GM12878 (cell line): Measurements from ENCODE around the gene PLA2G2C. TPM values are rescaled to one million over a fixed set of nuclear protein-coding genes. Genes with fewer than 3 reads are reported as not detected.

Experiments used
- ATAC-seq: fragments of 200-7000 bp; cut with Tn5 transposase; 3 replicates; pipeline ENCODE4 v1.9.1; 2020; ENCODE audit warnings: mild to moderate bottlenecking, moderate library complexity
- BruUV-seq: library from RNA; stranded (reverse); fragments of 400-500 nt; replicated peaks from 2 replicates; lab custom pipeline; 2021; lab: Mats Ljungman, UMichigan
- CTCF ChIA-PET: fragments of 300-600 bp; sonication (Branson Sonifier 250); formaldehyde crosslinking; extraction: SDS; loops from one replicate; lab custom pipeline; 2021; ENCODE audit warnings: inconsistent platforms; lab: Yijun Ruan, JAX
- POLR2A ChIA-PET: fragments of 350-600 bp; formaldehyde crosslinking; extraction: SDS; loops from one replicate; lab custom pipeline; 2021; ENCODE audit warnings: inconsistent platforms; lab: Charles Lee
- RAD21 ChIA-PET: fragments of 300-600 bp; sonication (Branson Sonifier 250); formaldehyde crosslinking; loops from one replicate; lab custom pipeline; 2023; ENCODE audit warnings: antibody characterized with exemption; ENCODE audit not compliant: unreplicated experiment; lab: Charles Lee
- SMC1A ChIA-PET: fragments of 300-600 bp; sonication (Branson Sonifier 250); formaldehyde crosslinking; loops from one replicate; lab custom pipeline; 2023; ENCODE audit not compliant: unreplicated experiment, uncharacterized antibody; lab: Charles Lee
- DNase-seq: peaks from one replicate; pipeline ENCODE4 v3.0.0-alpha.2; 2011; ENCODE audit warnings: low read depth, low spot score
- FAIRE-seq: peaks from 3 replicates; lab custom pipeline; 2011; peaks lifted over from hg19 to GRCh38; lab: Jason Lieb, UNC
- H2AFZ ChIP-seq: 2 replicates; pipeline ENCODE4 v1.6.0; 2011; ENCODE audit warnings: low read depth, low read length, control low read depth; ENCODE audit not compliant: control insufficient read depth
- H3K27ac ChIP-seq: 2 replicates; pipeline ENCODE4 v1.5.1; 2011; ENCODE audit warnings: control low read depth; ENCODE audit not compliant: control insufficient read depth, insufficient read depth
- H3K27me3 ChIP-seq, 2 experiments: replicated peaks in 1 of 2; 2 replicates each; pipeline versions ENCODE4 v1.6.0 to v1.6.1; 2011; ENCODE audit warnings: low read length in 1 of 2; ENCODE audit not compliant: control insufficient read depth in 2 of 2, insufficient read depth in 2 of 2
- H3K36me3 ChIP-seq, 2 experiments: 2 replicates each; pipeline ENCODE4 v1.5.1; 2011; ENCODE audit warnings: low read length in 1 of 2; ENCODE audit not compliant: control insufficient read depth in 2 of 2, insufficient read depth in 2 of 2
- H3K4me1 ChIP-seq: 2 replicates; pipeline ENCODE4 v1.6.1; 2011; ENCODE audit warnings: mild to moderate bottlenecking, low read length, moderate library complexity, mixed read lengths; ENCODE audit not compliant: control insufficient read depth, insufficient read depth
- H3K4me2 ChIP-seq: 2 replicates; pipeline ENCODE4 v1.6.0; 2011; ENCODE audit warnings: control low read depth; ENCODE audit not compliant: control insufficient read depth, insufficient read depth
- H3K4me3 ChIP-seq: fragments of 200-600 bp; sonication (generic); 2 replicates; pipeline ENCODE4 v1.5.1; 2016
- H3K79me2 ChIP-seq: 2 replicates; pipeline ENCODE4 v1.6.0; 2011; ENCODE audit warnings: low read length; ENCODE audit not compliant: control insufficient read depth, insufficient read depth
- H3K9ac ChIP-seq: 2 replicates; pipeline ENCODE4 v1.8.0; 2011; ENCODE audit warnings: low read length, control low read depth, mixed read lengths; ENCODE audit not compliant: control insufficient read depth, insufficient read depth
- H3K9me3 ChIP-seq: replicated peaks from 3 replicates; pipeline ENCODE4 v1.5.1; 2011; ENCODE audit warnings: mild to moderate bottlenecking, low read length; ENCODE audit not compliant: control insufficient read depth, insufficient read depth
- H4K20me1 ChIP-seq: 2 replicates; pipeline ENCODE4 v1.6.0; 2011; ENCODE audit not compliant: control insufficient read depth, insufficient read depth
- ATF7 ChIP-seq: fragments of 450-650 bp; IDR thresholded peaks from 2 replicates; pipeline ENCODE4 v1.6.1; 2016; ENCODE audit warnings: low read depth, mild to moderate bottlenecking
- BCL11A ChIP-seq: IDR thresholded peaks from 2 replicates; pipeline ENCODE4 v1.6.1; 2011; ENCODE audit warnings: low read depth, low read length
- CTCF ChIP-seq, 3 experiments: IDR thresholded peaks in 2 of 3; conservative IDR thresholded peaks in 1 of 3; 2 replicates each; pipeline ENCODE4 v1.5.1; 2011; ENCODE audit warnings: low read depth in 3 of 3, low read length in 3 of 3, mild to moderate bottlenecking in 3 of 3, control low read depth in 2 of 3, moderate library complexity in 2 of 3, inconsistent platforms in 1 of 3, mixed read lengths in 1 of 3; ENCODE audit not compliant: control insufficient read depth in 2 of 3, insufficient read depth in 1 of 3; ENCODE audit errors: extremely low read depth in 1 of 3
- DPF2 ChIP-seq: fragments of 450-650 bp; IDR thresholded peaks from 2 replicates; pipeline ENCODE4 v1.6.1; 2017; ENCODE audit warnings: mild to moderate bottlenecking
- ESRRA ChIP-seq: IDR thresholded peaks from 2 replicates; pipeline ENCODE4 v1.6.1; 2012; ENCODE audit warnings: mild to moderate bottlenecking, low read length, improper control_type of control experiment
- FOXM1 ChIP-seq: IDR thresholded peaks from 2 replicates; pipeline ENCODE4 v1.6.1; 2012; ENCODE audit warnings: low read depth, mild to moderate bottlenecking, inconsistent platforms, low read length, moderate library complexity
- JUND ChIP-seq: IDR thresholded peaks from 2 replicates; pipeline ENCODE4 v1.6.1; 2012; ENCODE audit warnings: low read depth, mild to moderate bottlenecking, low read length, improper control_type of control experiment, moderate library complexity
- KAT2A ChIP-seq: conservative IDR thresholded peaks from 2 replicates; pipeline ENCODE4 v1.6.1; 2011; ENCODE audit warnings: low read depth, low read length; ENCODE audit not compliant: control insufficient read depth
- KLF5 ChIP-seq: fragments of 450-650 bp; IDR thresholded peaks from 2 replicates; pipeline ENCODE4 v1.6.1; 2014; ENCODE audit warnings: mild to moderate bottlenecking; ENCODE audit not compliant: partially characterized antibody
- MAX ChIP-seq: IDR thresholded peaks from 2 replicates; pipeline ENCODE4 v1.6.1; 2012; ENCODE audit warnings: low read depth, low read length, improper control_type of control experiment
- MTA2 ChIP-seq: fragments of 450-650 bp; IDR thresholded peaks from 2 replicates; pipeline ENCODE4 v1.6.1; 2016; ENCODE audit warnings: low read depth, mild to moderate bottlenecking, moderate library complexity
- MTA3 ChIP-seq: IDR thresholded peaks from 2 replicates; pipeline ENCODE4 v1.6.1; 2012; ENCODE audit warnings: low read length, inconsistent platforms, borderline replicate concordance
- POU2F2 ChIP-seq: IDR thresholded peaks from 3 replicates; pipeline ENCODE4 v1.6.1; 2011; ENCODE audit warnings: low read depth, mild to moderate bottlenecking, low read length, borderline replicate concordance
- SUPT20H ChIP-seq: IDR thresholded peaks from 2 replicates; pipeline ENCODE4 v1.6.1; 2011; ENCODE audit warnings: low read depth, mild to moderate bottlenecking, low read length, moderate library complexity, borderline replicate concordance; ENCODE audit not compliant: control insufficient read depth
- ZNF687 ChIP-seq: fragments of 450-650 bp; IDR thresholded peaks from 2 replicates; pipeline ENCODE4 v1.6.1; 2017; ENCODE audit warnings: mild to moderate bottlenecking, moderate library complexity
- WGBS: methylation state at CpG from one replicate; pipeline ENCODE4 v1.1.6; 2016; ENCODE audit warnings: low lambda C conversion rate; ENCODE audit not compliant: insufficient replicate concordance, insufficient coverage; ENCODE audit errors: missing lambda C conversion rate; 5-methylcytosine and 5-hydroxymethylcytosine counted together
- in situ Hi-C: fragments of 300-500 bp; cut with MboI; formaldehyde crosslinking; loops from 9 replicates; pipeline ENCODE4 v1.14.3; 2018; ENCODE audit warnings: mixed read lengths
- intact Hi-C: fragments of 100-400 bp; cut with micrococcal nuclease; formaldehyde crosslinking; loops from one replicate; pipeline ENCODE4 v1.14.2; 2022; ENCODE audit not compliant: unreplicated experiment
- polyA plus RNA-seq, 11 experiments: library from polyadenylated mRNA; depleted of rRNA in 4 of 11; unstranded in 6 of 11; stranded (reverse) in 5 of 11; fragments of >200 nt; fragmentation: Nextera tagmentation in 4 of 11; fragmentation: Illumina TruSeq in 1 of 11; extraction: Ambion mirVana in 4 of 11; extraction: Trizol in 1 of 11; gene quantifications; 1 replicate in 1 of 11; 2 replicates in 10 of 11; pipeline versions ENCODE4 v1.2.1 to v1.2.3, GENCODE V29; 2011 to 2016; ENCODE audit warnings: inconsistent platforms in 2 of 11, missing spikeins in 2 of 11, low read depth in 1 of 11
- total RNA-seq, 4 experiments: library from RNA; depleted of rRNA in 3 of 4; stranded (reverse); fragments of >200 nt in 3 of 4; fragmentation: Illumina TruSeq in 1 of 4; extraction: Trizol in 1 of 4; gene quantifications; 2 replicates each; pipeline versions ENCODE4 v1.2.1 to v1.2.3, GENCODE V29; 2013 to 2021
- TF ChIP-seq, protein P1 (sequence below): fragments of 450-650 bp; IDR thresholded peaks from 2 replicates; pipeline ENCODE4 v1.6.1; 2017; ENCODE audit warnings: mild to moderate bottlenecking

Gene PLA2G2C
- total and polyA plus RNA-seq, 10 of the 15 experiments (the other 5 are each of a cell fraction or from before 2014, with no cell fraction given), result 0.05 TPM; not detected in 9

DNA sequence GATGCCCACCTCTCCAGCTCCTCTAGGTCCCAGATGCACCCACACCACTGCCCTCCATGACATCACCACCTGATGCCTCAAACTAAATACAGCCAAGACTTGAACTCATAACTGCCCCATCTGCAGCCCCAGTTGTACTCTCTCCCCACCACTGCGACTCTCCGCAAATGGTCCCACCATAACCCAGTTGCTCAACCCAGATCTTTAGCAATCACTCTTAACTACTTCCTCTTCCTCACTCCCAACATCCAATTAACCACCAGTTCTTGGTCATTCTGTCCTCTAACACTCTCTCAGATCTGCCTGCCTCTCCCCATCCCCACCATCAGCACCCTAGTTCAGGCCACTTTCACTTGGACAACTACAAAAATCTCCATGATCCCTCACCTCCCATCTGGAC is 36.8 kb upstream of the PLA2G2C start:
- Histone ChIP-seq H3K4me1 (no peaks in the 10 kb centered on the region), H3K27ac (no peak overlapping the region), H4K20me1 (no peaks in the 10 kb centered on the region), H3K36me3 (no peaks in the 10 kb centered on the region), H3K9me3 (no peaks in the 10 kb centered on the region), H3K4me2 (no peak overlapping the region), H3K4me3 (no peak overlapping the region), H3K9ac (no peak overlapping the region), H3K27me3 (peaks cover 1 to 3% of the 10 kb centered on the region in 2 experiments; a peak in 3 of 4 replicates), H2AFZ (no peak overlapping the region), H3K79me2 (no peaks in the 10 kb centered on the region)
- in situ Hi-C loops (no loop called here), intact Hi-C loops (no loop called here)
- BruUV-seq, result no TSS peak
- ATAC-seq (no peak), FAIRE-seq (no peak), DNase-seq (no peak)
- ChIA-PET CTCF (no interaction called here), POLR2A (no interaction called here), RAD21 (no interaction called here), SMC1A (no interaction called here)
- WGBS, result 92% methylated on average over 2 of the region's 2 CpGs
- no peak for TF ChIP-seq SUPT20H
- TF ChIP-seq MAX, result no peak
- no peak for TF ChIP-seq KAT2A
- TF ChIP-seq ZNF687, result no peak
- no peak for TF ChIP-seq BCL11A
- TF ChIP-seq CTCF (IDR thresholded peaks at IDR 0.05 in 2 of 3, conservative IDR thresholded peaks at IDR 0.05 in 1 of 3; ENCODE audit: control insufficient read depth in 2 of 3, extremely low read depth in 1 of 3, insufficient read depth in 1 of 3, low read depth in 3 of 3, low read length in 3 of 3), result no peak
- no peak for TF ChIP-seq FOXM1
- no peak for TF ChIP-seq DPF2
- no peak for TF ChIP-seq POU2F2
- TF ChIP-seq, protein P1, sequence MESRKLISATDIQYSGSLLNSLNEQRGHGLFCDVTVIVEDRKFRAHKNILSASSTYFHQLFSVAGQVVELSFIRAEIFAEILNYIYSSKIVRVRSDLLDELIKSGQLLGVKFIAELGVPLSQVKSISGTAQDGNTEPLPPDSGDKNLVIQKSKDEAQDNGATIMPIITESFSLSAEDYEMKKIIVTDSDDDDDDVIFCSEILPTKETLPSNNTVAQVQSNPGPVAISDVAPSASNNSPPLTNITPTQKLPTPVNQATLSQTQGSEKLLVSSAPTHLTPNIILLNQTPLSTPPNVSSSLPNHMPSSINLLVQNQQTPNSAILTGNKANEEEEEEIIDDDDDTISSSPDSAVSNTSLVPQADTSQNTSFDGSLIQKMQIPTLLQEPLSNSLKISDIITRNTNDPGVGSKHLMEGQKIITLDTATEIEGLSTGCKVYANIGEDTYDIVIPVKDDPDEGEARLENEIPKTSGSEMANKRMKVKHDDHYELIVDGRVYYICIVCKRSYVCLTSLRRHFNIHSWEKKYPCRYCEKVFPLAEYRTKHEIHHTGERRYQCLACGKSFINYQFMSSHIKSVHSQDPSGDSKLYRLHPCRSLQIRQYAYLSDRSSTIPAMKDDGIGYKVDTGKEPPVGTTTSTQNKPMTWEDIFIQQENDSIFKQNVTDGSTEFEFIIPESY, result no peak
- no peak for TF ChIP-seq MTA2
- TF ChIP-seq JUND, result no peak
- TF ChIP-seq MTA3, result no peak
- no peak for TF ChIP-seq ATF7
- TF ChIP-seq ESRRA, result no peak
- TF ChIP-seq KLF5, result no peak
